Neutrophil (primary cell): ENCODE data around the gene XPO5.
A peak's percentile ranks its signal among the peaks of the same experiment; 100 is the strongest.

Experiments used
- H3K27ac ChIP-seq: fragments of 200-600 bp; sonication (generic); 2 replicates; pipeline ENCODE4 v1.5.1; 2016; ENCODE audit warnings: mild to moderate bottlenecking, moderate library complexity
- H3K27me3 ChIP-seq: fragments of 200-600 bp; sonication (generic); 2 replicates; pipeline ENCODE4 v1.6.0; 2016; ENCODE audit warnings: mild to moderate bottlenecking
- H3K36me3 ChIP-seq: fragments of 200-600 bp; sonication (generic); 2 replicates; pipeline ENCODE4 v1.5.1; 2017
- H3K4me1 ChIP-seq, 2 experiments: fragments of 200-600 bp in 1 of 2; sonication (generic) in 1 of 2; 1 replicate in 1 of 2; 2 replicates in 1 of 2; pipeline versions ENCODE4 v1.5.1 to v1.6.1; 2013 to 2016; ENCODE audit warnings: low read depth in 1 of 2, low read length in 1 of 2, mild to moderate bottlenecking in 1 of 2, moderate library complexity in 1 of 2; ENCODE audit not compliant: control insufficient read depth in 1 of 2, insufficient read depth in 1 of 2
- H3K4me3 ChIP-seq, 2 experiments: fragments of 200-600 bp in 1 of 2; sonication (generic) in 1 of 2; 1 replicate in 1 of 2; 2 replicates in 1 of 2; pipeline ENCODE4 v1.5.1; 2013 to 2016; ENCODE audit warnings: low read depth in 1 of 2, low read length in 1 of 2, mild to moderate bottlenecking in 1 of 2, moderate library complexity in 1 of 2
- H3K9me3 ChIP-seq: fragments of 200-600 bp; sonication (generic); 2 replicates; pipeline ENCODE4 v1.5.1; 2016
- CTCF ChIP-seq: fragments of 200-600 bp; sonication (generic); IDR thresholded peaks from 2 replicates; pipeline ENCODE4 v1.5.1; 2016; ENCODE audit warnings: antibody characterized with exemption

XPO5 gene

GRCh38 chr6:43610431-43610830 is 34.6 kb upstream of the XPO5 start:
- H3K27ac ChIP-seq: no peak overlapping the region
- H3K4me1 ChIP-seq: peaks cover 0 to 3% of the 10 kb centered on the region in 2 experiments
- TF ChIP-seq CTCF: no peak
- peaks cover 51% of the 10 kb centered on the region for H3K36me3 ChIP-seq
- no peak overlapping the region for H3K4me3 ChIP-seq
- no peaks in the 10 kb centered on the region for H3K27me3 ChIP-seq
- H3K9me3 ChIP-seq: no peaks in the 10 kb centered on the region

- Histone ChIP-seq H3K9me3 (no peaks in the 10 kb centered on the region), H3K36me3 (peaks cover 54% of the 10 kb centered on the region), H3K27me3 (no peaks in the 10 kb centered on the region), H3K27ac (no peak overlapping the region), H3K4me3 (no peak overlapping the region), H3K4me1 (peaks cover 0 to 3% of the 10 kb centered on the region in 2 experiments)
- TF ChIP-seq CTCF: no peak
These were observed 33.6 kb upstream of the XPO5 start for GRCh38 chr6:43609402-43609801.

GRCh38 chr6:43608807-43609206 is 33.0 kb upstream of the XPO5 start:
- Histone ChIP-seq H3K4me3 (no peak overlapping the region), H3K9me3 (no peaks in the 10 kb centered on the region), H3K36me3 (peaks cover 54% of the 10 kb centered on the region), H3K4me1 (peaks cover 0 to 3% of the 10 kb centered on the region in 2 experiments), H3K27ac (no peak overlapping the region), H3K27me3 (no peaks in the 10 kb centered on the region)
- no peak for TF ChIP-seq CTCF

- TF ChIP-seq CTCF: peak; percentile 67
- Histone ChIP-seq H3K27me3 (no peaks in the 10 kb centered on the region), H3K4me1 (peaks cover 0 to 3% of the 10 kb centered on the region in 2 experiments), H3K27ac (no peak overlapping the region), H3K9me3 (no peaks in the 10 kb centered on the region), H3K4me3 (no peak overlapping the region), H3K36me3 (peaks cover 54% of the 10 kb centered on the region)
These were observed 32.5 kb upstream of the XPO5 start for GRCh38 chr6:43608310-43608763.

- Histone ChIP-seq H3K36me3 (peaks cover 62% of the 10 kb centered on the region), H3K27ac (no peak overlapping the region), H3K9me3 (no peaks in the 10 kb centered on the region), H3K4me3 (no peak overlapping the region), H3K27me3 (no peaks in the 10 kb centered on the region), H3K4me1 (peaks cover 0 to 3% of the 10 kb centered on the region in 2 experiments)
- no peak for TF ChIP-seq CTCF
These were observed 30.2 kb upstream of the XPO5 start for GRCh38 chr6:43606019-43606418.

- TF ChIP-seq CTCF: no peak
- no peak overlapping the region for H3K27ac ChIP-seq
- H3K9me3 ChIP-seq: no peaks in the 10 kb centered on the region
- peaks cover 0 to 3% of the 10 kb centered on the region in 2 experiments for H3K4me1 ChIP-seq
- H3K27me3 ChIP-seq: no peaks in the 10 kb centered on the region
- H3K36me3 ChIP-seq: peaks cover 62% of the 10 kb centered on the region
- no peak overlapping the region for H3K4me3 ChIP-seq
These were observed 28.3 kb upstream of the XPO5 start for GRCh38 chr6:43604174-43604573.
